ENCODE results near the gene AP3B2.

DNA sequence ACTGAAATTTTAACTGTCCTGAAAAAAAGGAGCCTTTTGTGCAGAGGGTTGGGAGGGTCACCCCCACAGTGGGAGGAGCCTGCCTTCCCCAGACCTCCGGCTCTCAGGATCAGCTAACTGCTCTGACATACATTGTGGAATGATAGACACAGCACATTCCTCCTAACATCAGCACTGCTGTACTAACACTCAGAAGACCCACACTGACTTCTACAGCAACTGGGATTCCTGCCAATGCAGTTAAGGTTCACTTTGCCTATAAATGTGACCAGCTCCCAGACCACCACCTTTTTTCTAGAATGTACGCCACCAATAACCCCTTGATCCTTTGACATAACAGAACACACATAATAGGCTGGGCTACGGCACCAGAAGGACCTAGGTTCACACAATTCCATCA is 65.7 kb downstream of the AP3B2 start:
- TF ChIP-seq CTCF (conservative IDR thresholded peaks at IDR 0.05; ENCODE audit: low read depth, low read length) (no peak), POLR2A (IDR thresholded peaks at IDR 0.05; ENCODE audit: low read depth, low read length) (no peak), CEBPB (IDR thresholded peaks at IDR 0.05; ENCODE audit: low read depth, low read length) (no peak), ELK1 (IDR thresholded peaks at IDR 0.05; ENCODE audit: borderline replicate concordance, low read depth, low read length) (no peak), USF2 (IDR thresholded peaks at IDR 0.05; ENCODE audit: low read depth, low read length) (no peak), MXI1 (IDR thresholded peaks at IDR 0.05; ENCODE audit: borderline replicate concordance, low read depth, low read length) (no peak), NFE2L2 (IDR thresholded peaks at IDR 0.05; ENCODE audit: low read depth, low read length) (no peak), MAFK (IDR thresholded peaks at IDR 0.05; ENCODE audit: low read depth, low read length) (no peak), BHLHE40 (IDR thresholded peaks at IDR 0.05; ENCODE audit: low read depth, low read length) (no peak), RCOR1 (IDR thresholded peaks at IDR 0.05; ENCODE audit: insufficient replicate concordance, low read length) (no peak), RAD21 (IDR thresholded peaks at IDR 0.05; ENCODE audit: low read length) (no peak), RFX5 (IDR thresholded peaks at IDR 0.05; ENCODE audit: low read depth, low read length) (no peak), CHD1 (IDR thresholded peaks at IDR 0.05; ENCODE audit: low read depth, low read length) (no peak), FOS (IDR thresholded peaks at IDR 0.05; ENCODE audit: low read depth, low read length) (no peak)

Data from IMR-90 (cell line).